ENCODE results near the gene TIPARP. TPM values are rescaled to one million over a fixed set of nuclear protein-coding genes. Genes with fewer than 3 reads are reported as not detected.
A peak's percentile ranks its signal among the peaks of the same experiment; 100 is the strongest.
"Not testable (repeated sequence)": the region's sequence is repeated elsewhere in the genome, so short reads cannot be mapped to it uniquely, and the experiment has no call there.

TIPARP gene
- total RNA-seq, 1 donor from 2014 or later: 25.7 TPM

GRCh38 chr3:156643729-156644389, 30.5 kb upstream of the TIPARP start:
- intact Hi-C loops (cut with DNase I): no loop called here
- ATAC-seq (peak; percentile 80), DNase-seq (ENCODE audit: low spot score) (no peak)

- intact Hi-C loops (cut with DNase I): no loop called here
- DNase-seq (ENCODE audit: low spot score): no peak
- ATAC-seq: no peak
Observed at GRCh38 chr3:156644958-156645357, 29.4 kb upstream of the TIPARP start.

GRCh38 chr3:156646958-156647357, 27.4 kb upstream of the TIPARP start:
- intact Hi-C loops (cut with DNase I): no loop called here
- no peak for DNase-seq (ENCODE audit: low spot score)
- ATAC-seq: no peak

GRCh38 chr3:156648086-156648485, 26.3 kb upstream of the TIPARP start:
- intact Hi-C loops (cut with DNase I): no loop called here
- no peak for ATAC-seq
- no peak for DNase-seq (ENCODE audit: low spot score)

GRCh38 chr3:156649681-156650080, 24.7 kb upstream of the TIPARP start:
- no peak for DNase-seq (ENCODE audit: low spot score)
- no peak for ATAC-seq
- intact Hi-C loops (cut with DNase I): no loop called here

- intact Hi-C loops (cut with DNase I); DNase-seq (ENCODE audit: low spot score); ATAC-seq: not testable (repeated sequence)
Observed at GRCh38 chr3:156652661-156653060, 21.7 kb upstream of the TIPARP start.

GRCh38 chr3:156654834-156655233, 19.6 kb upstream of the TIPARP start:
- ATAC-seq: no peak
- DNase-seq (ENCODE audit: low spot score): no peak
- intact Hi-C loops (cut with DNase I): no loop called here

GRCh38 chr3:156655819-156656550, 18.4 kb upstream of the TIPARP start:
- no peak for DNase-seq (ENCODE audit: low spot score)
- intact Hi-C loops (cut with DNase I): no loop called here
- ATAC-seq: no peak

GRCh38 chr3:156657440-156657839, 16.9 kb upstream of the TIPARP start:
- ATAC-seq (no peak), DNase-seq (ENCODE audit: low spot score) (no peak)
- intact Hi-C loops (cut with DNase I): no loop called here

GRCh38 chr3:156657862-156658731, 16.3 kb upstream of the TIPARP start:
- no peak for ATAC-seq
- DNase-seq (ENCODE audit: low spot score): no peak
- intact Hi-C loops (cut with DNase I): no loop called here

GRCh38 chr3:156658732-156659090, 15.7 kb upstream of the TIPARP start:
- no peak for DNase-seq (ENCODE audit: low spot score)
- intact Hi-C loops (cut with DNase I): no loop called here
- peak; percentile 15 for ATAC-seq

- intact Hi-C loops (cut with DNase I): no loop called here
- DNase-seq (ENCODE audit: low spot score) (no peak), ATAC-seq (peak; percentile 79)
Observed at GRCh38 chr3:156659260-156659659, 15.1 kb upstream of the TIPARP start.

GRCh38 chr3:156661155-156661554, 13.2 kb upstream of the TIPARP start:
- intact Hi-C loops (cut with DNase I): no loop called here
- no peak for ATAC-seq

GRCh38 chr3:156664011-156664830, 10.2 kb upstream of the TIPARP start:
- intact Hi-C loops (cut with DNase I): no loop called here
- DNase-seq (ENCODE audit: low spot score): no peak
- ATAC-seq: peak; percentile 81

More at GRCh38 chr3:156661155-156661554, 13.2 kb upstream of the TIPARP start:
- no peak for DNase-seq (ENCODE audit: low spot score)

- DNase-seq (ENCODE audit: low spot score) (no peak), ATAC-seq (no peak)
- intact Hi-C loops (cut with DNase I): no loop called here
Observed at GRCh38 chr3:156664831-156665178, 9.6 kb upstream of the TIPARP start.

GRCh38 chr3:156665291-156665690, 9.1 kb upstream of the TIPARP start:
- intact Hi-C loops (cut with DNase I): no loop called here

GRCh38 chr3:156666073-156666472, 8.3 kb upstream of the TIPARP start:
- ATAC-seq (no peak), DNase-seq (ENCODE audit: low spot score) (no peak)
- intact Hi-C loops (cut with DNase I): no loop called here

More at GRCh38 chr3:156665291-156665690, 9.1 kb upstream of the TIPARP start:
- ATAC-seq (peak; percentile 75), DNase-seq (ENCODE audit: low spot score) (no peak)

GRCh38 chr3:156668073-156668763, 6.2 kb upstream of the TIPARP start:
- ATAC-seq (peak; percentile 50), DNase-seq (ENCODE audit: low spot score) (no peak)
- intact Hi-C loops (cut with DNase I): no loop called here
